Measurements from ENCODE around the gene TRABD2A.
"Not testable (repeated sequence)": the region's sequence is repeated elsewhere in the genome, so short reads cannot be mapped to it uniquely, and the experiment has no call there.

The TRABD2A gene, protein sequence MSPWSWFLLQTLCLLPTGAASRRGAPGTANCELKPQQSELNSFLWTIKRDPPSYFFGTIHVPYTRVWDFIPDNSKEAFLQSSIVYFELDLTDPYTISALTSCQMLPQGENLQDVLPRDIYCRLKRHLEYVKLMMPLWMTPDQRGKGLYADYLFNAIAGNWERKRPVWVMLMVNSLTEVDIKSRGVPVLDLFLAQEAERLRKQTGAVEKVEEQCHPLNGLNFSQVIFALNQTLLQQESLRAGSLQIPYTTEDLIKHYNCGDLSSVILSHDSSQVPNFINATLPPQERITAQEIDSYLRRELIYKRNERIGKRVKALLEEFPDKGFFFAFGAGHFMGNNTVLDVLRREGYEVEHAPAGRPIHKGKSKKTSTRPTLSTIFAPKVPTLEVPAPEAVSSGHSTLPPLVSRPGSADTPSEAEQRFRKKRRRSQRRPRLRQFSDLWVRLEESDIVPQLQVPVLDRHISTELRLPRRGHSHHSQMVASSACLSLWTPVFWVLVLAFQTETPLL

DNA sequence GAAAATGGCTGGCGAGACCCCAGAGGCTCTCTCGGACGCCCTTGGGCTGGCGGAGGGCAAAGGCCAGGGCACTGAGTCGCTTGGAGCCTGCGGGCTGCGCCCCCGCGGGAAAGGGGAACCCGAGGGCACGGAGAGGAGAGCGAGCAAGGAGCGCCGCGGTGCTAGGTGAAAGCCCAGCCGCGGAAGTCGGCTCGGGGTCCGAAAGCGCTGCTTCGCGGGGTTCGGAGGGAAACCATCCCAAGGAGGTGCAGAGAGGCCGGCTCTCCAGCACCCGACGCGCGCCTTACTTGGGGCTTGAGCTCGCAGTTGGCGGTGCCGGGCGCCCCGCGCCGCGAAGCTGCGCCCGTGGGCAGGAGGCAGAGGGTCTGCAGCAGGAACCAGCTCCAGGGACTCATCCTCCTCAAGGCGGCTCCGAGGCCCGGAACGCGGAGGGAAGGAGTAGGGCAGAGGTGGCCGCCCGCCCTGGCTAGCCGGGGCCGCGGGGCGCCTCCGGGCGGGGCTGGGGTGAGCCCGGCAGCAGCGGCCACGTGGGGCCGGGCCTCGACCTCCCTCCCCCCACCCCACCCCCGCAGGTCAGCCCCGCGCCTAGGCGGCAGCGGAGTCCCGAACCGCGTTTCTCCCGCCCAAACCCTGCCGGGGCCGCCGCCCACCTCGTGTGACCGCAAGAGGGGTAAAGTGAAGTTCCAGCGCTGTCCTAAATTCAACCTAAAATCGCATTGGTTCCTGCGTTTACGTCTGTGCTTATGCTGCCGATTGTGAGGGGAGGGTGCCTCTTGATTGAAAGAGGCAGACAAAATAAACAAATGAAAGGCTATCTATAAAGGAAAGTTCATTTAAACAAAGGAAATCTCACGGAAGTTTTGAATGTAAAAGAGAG is at the start of gene TRABD2A:
Gene TRABD2A, minus strand, starts transcription at position 440 of the 877 bp plus-strand sequence. Its CDS starts 45 bp downstream, at position 395.
- peak; percentile 39 for DNase-seq

GRCh38 chr2:84927275-84927627 is 46.4 kb upstream of the TRABD2A start:
- DNase-seq = no peak

- DNase-seq = peak; percentile 97
Measured at GRCh38 chr2:84925724-84926376, 45.0 kb upstream of the TRABD2A start.

- DNase-seq = no peak
Measured at GRCh38 chr2:84925336-84925723, 44.4 kb upstream of the TRABD2A start.

- DNase-seq = peak; percentile 94
Measured at GRCh38 chr2:84924173-84925106, 43.6 kb upstream of the TRABD2A start.

GRCh38 chr2:84923009-84923408 is 42.1 kb upstream of the TRABD2A start:
- DNase-seq = no peak

GRCh38 chr2:84919885-84920580 is 39.1 kb upstream of the TRABD2A start:
- DNase-seq = peak; percentile 38

DNA sequence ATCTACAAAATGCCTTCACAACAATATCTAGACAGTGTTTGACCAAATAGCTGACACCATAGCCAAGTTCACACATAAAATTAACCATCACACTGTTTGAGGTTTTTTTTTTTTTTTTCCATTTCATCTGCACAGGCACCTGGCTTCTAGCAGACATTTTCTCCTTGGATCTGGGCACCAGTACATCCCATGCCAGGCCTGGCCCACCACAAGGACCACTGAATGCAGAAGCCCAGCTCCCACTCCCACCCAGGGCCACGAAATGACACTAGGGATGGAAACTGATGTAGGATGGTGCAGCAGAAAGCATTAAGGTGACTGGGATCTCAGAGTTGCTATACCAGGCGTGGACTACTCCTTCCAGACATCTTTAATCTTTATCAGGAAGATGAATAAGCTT is 37.5 kb upstream of the TRABD2A start:
- no peak for DNase-seq

DNA sequence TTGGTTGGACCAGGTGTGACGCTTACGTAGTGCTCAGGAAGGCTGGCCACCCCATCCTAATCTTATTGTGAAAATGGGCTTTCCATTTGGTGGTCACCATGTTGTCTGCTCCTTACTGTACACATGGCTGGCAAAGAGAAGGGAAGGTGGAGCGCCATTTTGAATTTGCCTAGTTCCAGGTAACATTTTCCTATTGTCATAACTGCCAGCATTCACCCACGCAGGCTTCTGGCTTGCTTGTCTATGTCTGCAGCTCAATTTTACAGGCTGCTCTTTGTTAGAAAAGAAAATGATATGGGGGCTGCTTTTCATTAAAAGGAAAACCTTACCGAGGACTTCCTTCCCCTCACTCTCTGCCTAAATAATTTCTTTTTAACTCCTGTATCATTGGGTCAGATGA is 36.9 kb upstream of the TRABD2A start:
- not testable (repeated sequence) for DNase-seq

- DNase-seq = not testable (repeated sequence)
Measured at GRCh38 chr2:84915675-84916074, 34.8 kb upstream of the TRABD2A start.

- DNase-seq = no peak
Measured at GRCh38 chr2:84914334-84914733, 33.5 kb upstream of the TRABD2A start.

DNA sequence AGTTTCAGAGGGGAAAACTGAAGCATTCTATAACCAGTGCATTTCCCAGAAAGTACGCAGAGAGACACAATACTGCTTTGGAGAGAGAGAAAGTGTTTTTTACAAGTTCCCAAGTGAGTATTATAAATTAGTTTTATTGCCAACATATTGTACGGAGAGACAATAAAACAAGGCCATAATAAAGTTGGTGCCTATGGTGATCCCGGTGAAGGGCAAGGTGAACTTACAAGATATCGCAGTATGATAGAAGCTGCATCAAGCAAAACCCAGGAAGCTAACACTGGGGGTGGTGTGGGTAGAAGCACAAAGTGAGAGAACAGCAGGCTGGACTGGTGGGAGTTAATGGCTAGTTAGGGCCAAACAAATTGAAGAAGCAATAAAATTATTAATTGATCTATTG is 32.1 kb upstream of the TRABD2A start:
- no peak for DNase-seq

DNA sequence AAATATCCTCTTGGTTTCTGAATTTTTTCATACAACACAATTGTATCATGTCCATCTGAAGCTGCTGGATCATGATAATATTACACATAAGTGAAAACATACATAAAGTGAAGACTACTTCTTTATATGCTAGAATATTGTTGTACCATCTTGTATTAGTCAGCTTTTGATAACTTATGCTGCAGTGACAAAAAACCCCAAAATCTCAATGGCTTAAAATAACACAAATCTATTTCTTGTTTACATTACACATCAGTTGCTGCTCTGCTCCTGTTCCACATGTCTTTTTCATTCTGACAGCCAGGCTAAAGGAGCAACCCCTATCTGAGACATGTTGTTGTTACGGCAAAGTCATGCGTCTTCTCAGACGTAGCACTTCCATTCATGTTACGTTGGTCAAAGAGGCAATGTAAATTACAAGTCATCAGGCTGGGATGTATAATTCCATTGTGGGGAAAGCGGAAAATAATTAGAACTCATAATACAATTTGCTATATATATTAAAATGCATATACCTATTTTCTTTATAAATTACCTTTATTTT is 30.3 kb upstream of the TRABD2A start:
- no peak for DNase-seq

DNA sequence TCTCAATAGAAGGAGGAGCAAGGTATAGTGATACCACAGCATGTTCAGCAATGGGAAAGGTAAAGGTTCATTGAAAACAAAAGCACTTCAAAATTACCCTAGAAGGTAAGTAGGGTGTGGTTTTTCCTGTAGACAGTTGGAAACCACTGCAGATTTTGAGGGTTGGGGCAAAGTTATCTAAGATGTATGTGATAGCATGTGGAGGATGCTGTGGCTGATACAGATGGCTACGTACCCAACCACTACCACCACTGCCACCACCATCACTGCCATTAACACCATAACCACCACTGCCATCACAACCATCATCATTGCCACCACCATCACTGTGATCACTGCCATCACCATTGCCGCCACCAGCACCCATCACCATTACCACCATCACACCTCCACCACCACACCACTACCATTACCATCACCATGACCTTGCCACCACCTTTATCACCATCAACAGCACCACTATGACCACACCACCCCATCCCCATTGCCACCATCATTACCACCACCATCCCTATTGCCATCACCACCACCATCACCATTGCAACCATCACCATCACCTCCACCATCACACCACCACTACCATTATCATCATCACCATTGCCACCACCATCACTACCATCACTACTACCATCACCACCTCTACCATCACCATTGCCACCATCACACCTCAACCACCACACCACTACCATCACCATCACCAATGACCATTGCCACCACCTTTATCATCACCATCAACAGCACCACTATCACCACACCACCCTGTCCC is 28.2 kb upstream of the TRABD2A start:
- DNase-seq = no peak

DNA sequence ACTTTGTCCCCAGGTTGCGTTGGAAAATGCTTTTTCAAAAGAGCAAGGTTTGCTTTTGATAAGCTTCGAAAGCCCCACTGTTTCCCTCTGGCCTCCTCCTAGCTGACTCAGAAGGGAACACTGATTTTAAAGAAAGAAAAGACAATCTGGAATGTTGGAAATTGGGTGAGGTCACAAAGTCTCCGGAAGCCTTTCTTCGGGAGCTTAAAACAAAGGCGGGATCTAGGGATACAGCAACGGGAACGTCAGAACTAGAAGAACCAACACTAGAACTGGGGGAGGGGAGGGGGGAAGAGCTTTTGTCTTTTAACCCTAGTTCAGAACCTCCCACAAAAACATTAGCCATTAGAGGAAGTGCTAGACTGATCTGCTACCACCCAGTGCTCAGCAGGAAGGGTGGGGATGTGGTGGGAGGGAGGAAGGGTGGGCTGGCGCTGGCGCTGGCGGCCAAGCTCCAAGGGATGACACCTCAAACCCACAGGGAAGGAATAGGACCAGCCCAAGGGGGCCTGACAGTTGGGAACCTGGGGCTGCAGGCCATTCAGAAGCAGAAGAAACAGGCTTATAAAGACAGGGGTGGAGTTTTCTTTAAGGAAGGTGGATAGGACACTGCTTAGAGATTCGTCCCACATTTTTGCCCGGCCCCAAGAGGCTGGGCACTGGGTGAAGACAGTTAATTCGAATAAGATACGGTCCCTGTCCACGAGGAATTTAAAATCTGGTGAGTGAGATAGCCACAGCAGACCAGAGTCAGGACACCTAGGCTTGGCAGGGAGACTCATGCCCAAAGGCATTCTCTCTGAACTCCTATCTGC is 26.2 kb upstream of the TRABD2A start:
- peak; percentile 78 for DNase-seq

DNA sequence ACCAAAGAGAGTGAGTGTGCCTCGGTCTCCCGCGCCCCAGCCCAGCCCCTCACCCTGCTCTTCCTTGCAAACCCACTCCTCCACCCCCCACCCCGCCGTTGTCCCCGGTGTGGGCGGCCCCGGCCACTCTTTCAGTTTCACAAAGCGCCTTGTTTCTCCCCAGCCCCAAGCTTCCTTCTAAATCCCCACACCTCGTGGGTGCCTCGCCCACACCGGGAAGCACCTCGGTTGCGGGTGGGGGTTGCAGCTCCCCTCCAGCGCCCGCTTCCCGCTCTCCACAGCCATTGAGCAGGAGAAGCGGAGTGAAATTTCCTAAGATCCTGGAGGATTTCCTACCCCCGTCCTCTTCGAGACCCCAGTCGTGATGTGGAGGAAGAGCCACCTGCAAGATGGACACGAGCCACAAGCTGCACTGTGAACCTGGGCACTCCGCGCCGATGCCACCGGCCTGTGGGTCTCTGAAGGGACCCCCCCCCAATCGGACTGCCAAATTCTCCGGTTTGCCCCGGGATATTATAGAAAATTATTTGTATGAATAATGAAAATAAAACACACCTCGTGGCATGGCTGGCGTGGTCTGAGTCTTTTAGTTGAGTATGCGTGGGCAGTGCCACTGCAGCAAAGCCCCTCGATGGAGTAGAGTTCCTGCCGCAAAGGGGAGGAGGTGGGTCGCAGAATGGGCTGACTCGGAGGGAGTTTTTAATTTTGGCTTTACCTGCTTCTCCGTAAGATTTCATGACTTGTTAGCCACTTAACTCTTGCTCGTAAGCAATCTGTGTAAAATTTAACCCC is 25.4 kb upstream of the TRABD2A start:
- peak; percentile 39 for DNase-seq

DNA sequence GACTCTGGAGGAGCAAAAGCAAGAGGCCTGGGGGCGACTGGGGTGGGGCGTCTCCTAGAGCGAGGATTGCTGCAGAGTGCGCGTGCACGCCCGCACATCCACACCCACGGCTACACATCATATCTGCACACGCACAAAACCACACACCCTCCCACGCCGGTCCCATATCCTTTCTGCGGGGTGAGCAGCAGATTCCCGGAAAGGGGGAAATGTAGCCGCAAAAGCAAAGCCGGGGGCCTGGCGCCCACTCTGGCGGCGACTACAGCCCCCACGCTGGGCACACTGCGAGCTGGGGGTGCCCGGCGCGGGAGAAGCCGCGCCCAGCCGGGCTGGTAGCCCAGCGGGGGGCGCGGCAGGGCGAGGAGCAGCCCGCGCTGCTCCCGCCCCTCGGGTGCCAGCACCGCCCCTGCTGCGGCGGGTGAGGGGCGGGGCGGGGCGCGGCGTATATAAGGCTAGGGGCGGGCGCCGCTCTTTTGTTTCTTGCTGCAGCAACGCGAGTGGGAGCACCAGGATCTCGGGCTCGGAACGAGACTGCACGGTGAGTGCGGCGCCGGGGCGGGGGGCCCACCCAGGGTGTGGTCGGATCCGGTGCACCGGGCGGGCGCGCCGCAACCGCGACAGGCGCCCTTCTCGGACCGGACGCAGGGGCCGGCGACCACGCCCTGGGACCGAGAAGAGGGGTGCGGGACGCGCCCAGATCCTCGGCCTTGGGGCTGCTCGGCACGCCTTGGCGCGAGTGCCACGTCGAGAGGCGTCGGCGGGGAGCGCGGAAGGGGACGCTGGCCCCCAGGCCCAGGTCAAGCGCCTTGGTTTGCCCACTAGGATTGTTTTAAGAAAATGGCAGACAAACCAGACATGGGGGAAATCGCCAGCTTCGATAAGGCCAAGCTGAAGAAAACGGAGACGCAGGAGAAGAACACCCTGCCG is 24.6 kb upstream of the TRABD2A start, which contains the start of gene TMSB10:
Gene TMSB10, plus strand, starts transcription at position 476 of the 927 bp plus-strand sequence.
- peak; percentile 88 for DNase-seq

Data from OCI-M1 (cell line).